HG03342 (cell line): ENCODE measurements around the gene TMIE.

Experiments
- ATAC-seq: cut with Tn5 transposase; IDR thresholded peaks from one replicate; pipeline ENCODE4 v1.9.1; 2021; ENCODE audit warnings: mild to moderate bottlenecking, moderate library complexity; ENCODE audit not compliant: unreplicated experiment

The TMIE gene

GRCh38 chr3:46755646-46756045 lies 54.5 kb downstream of the TMIE start:
- ATAC-seq: no peak

GRCh38 chr3:46756642-46757041 lies 55.5 kb downstream of the TMIE start:
- no peak for ATAC-seq

- no peak for ATAC-seq
Measured at GRCh38 chr3:46759239-46760167, 58.3 kb downstream of the TMIE start.
